ENCODE results near the gene ADPGK. TPM values are rescaled to one million over a fixed set of nuclear protein-coding genes. Genes with fewer than 3 reads are reported as not detected.

The ADPGK gene
- total RNA-seq, 1 donor from 2014 or later, result 99.8 TPM

GRCh38 chr15:72785432-72785831 is 1.9 kb upstream of the ADPGK start:
- DNase-seq (no peak), ATAC-seq (ENCODE audit: low read depth) (no peak)
- CTCF ChIA-PET, result interaction anchor here (1.4 to 1.5 kb wide), 2 partner anchors 9 to 15 kb away, joined by 3 to 6 read pairs; no protein-coding TSS in a partner anchor
- intact Hi-C loops (cut with micrococcal nuclease), result no loop called here
- Mint-ChIP-seq H3K4me3 (no peak overlapping the region), H3K36me3 (ENCODE audit: low read depth) (peaks cover 23% of the 10 kb centered on the region), H3K4me1 (peaks cover 33% of the 10 kb centered on the region), H3K27me3 (no peaks in the 10 kb centered on the region), H3K9me3 (no peaks in the 10 kb centered on the region), H3K27ac (peak overlapping the region; percentile 37)
- TF ChIP-seq CTCF (IDR thresholded peaks at IDR 0.05), result no peak
- POLR2A ChIA-PET, result no interaction called here

- TF ChIP-seq CTCF (IDR thresholded peaks at IDR 0.05), result no peak
- Mint-ChIP-seq H3K9me3 (no peaks in the 10 kb centered on the region), H3K36me3 (ENCODE audit: low read depth) (peaks cover 33% of the 10 kb centered on the region), H3K4me1 (peaks cover 43% of the 10 kb centered on the region), H3K27me3 (no peaks in the 10 kb centered on the region), H3K4me3 (peak overlapping the region; percentile 94), H3K27ac (peak overlapping the region; percentile 99)
- ATAC-seq (ENCODE audit: low read depth) (peak; percentile 7), DNase-seq (no peak)
- CTCF ChIA-PET, result interaction anchor here (1.4 to 1.5 kb wide), 2 partner anchors 10 to 16 kb away, joined by 3 to 6 read pairs; no protein-coding TSS in a partner anchor
- POLR2A ChIA-PET, result no interaction called here
- intact Hi-C loops (cut with micrococcal nuclease), result loop anchor here (1.0 to 5.0 kb wide), 5 partner anchors 12 to 667 kb away; partner anchors contain the start of genes MYO9A, PARP6 and SENP8
Observed at GRCh38 chr15:72784456-72784876, 908 bp upstream of the ADPGK start.

- Mint-ChIP-seq H3K4me3 (peak overlapping the region; percentile 94), H3K9me3 (no peaks in the 10 kb centered on the region), H3K27me3 (no peaks in the 10 kb centered on the region), H3K4me1 (peaks cover 52% of the 10 kb centered on the region), H3K36me3 (ENCODE audit: low read depth) (peaks cover 44% of the 10 kb centered on the region), H3K27ac (peak overlapping the region; percentile 99)
- ChIA-PET CTCF (interaction anchor here (1.1 kb wide), 1 partner anchor 60 kb away, joined by 3 read pairs; no protein-coding TSS in a partner anchor), POLR2A (interaction anchor here (0.6 to 2.3 kb wide), 4 partner anchors 11 to 98 kb away, joined by 4 to 15 read pairs (median 4); partner anchors contain the start of genes BBS4 and HIGD2B)
- ATAC-seq (ENCODE audit: low read depth), result peak; percentile 46
- no peak for DNase-seq
- TF ChIP-seq CTCF (IDR thresholded peaks at IDR 0.05), result no peak
- intact Hi-C loops (cut with micrococcal nuclease), result loop anchor here (1.0 to 5.0 kb wide), 10 partner anchors 36 to 850 kb away; partner anchors contain the start of genes ARIH1, BBS4, HEXA and HIGD2B
Observed at GRCh38 chr15:72783004-72783639, 436 bp downstream of the ADPGK start.

- H3K4me1 Mint-ChIP-seq, result peaks cover 54% of the 10 kb centered on the region
- CTCF ChIA-PET, result interaction anchor here (1.1 kb wide), 1 partner anchor 59 kb away, joined by 3 read pairs; no protein-coding TSS in a partner anchor
Observed at GRCh38 chr15:72782274-72783003, 1.1 kb downstream of the ADPGK start.

More at GRCh38 chr15:72782274-72783003, 1.1 kb downstream of the ADPGK start:
- ATAC-seq (ENCODE audit: low read depth), result no peak
- POLR2A ChIA-PET, result interaction anchor here (0.6 to 2.3 kb wide), 5 partner anchors 10 to 97 kb away, joined by 4 to 15 read pairs (median 5); partner anchors contain the start of genes BBS4 and HIGD2B
- Mint-ChIP-seq H3K9me3 (no peaks in the 10 kb centered on the region), H3K27ac (peak overlapping the region; percentile 99), H3K27me3 (no peaks in the 10 kb centered on the region), H3K36me3 (ENCODE audit: low read depth) (peaks cover 49% of the 10 kb centered on the region), H3K4me3 (peak overlapping the region; percentile 94)
- intact Hi-C loops (cut with micrococcal nuclease), result loop anchor here (1.0 to 5.0 kb wide), 10 partner anchors 35 to 851 kb away; partner anchors contain the start of genes ARIH1, BBS4, HEXA and HIGD2B
- TF ChIP-seq CTCF (IDR thresholded peaks at IDR 0.05), result no peak
- no peak for DNase-seq

Data from activated B cell treated with CpG ODN at 0.5 μM for 24 hours (primary cell).